Spleen (tissue), 11 donors: ENCODE data around the gene HNRNPDL. TPM values are rescaled to one million over a fixed set of nuclear protein-coding genes. Genes with fewer than 3 reads are reported as not detected.

Source experiments
- DNase-seq: peaks from one replicate; pipeline ENCODE4 v3.0.0-alpha.2; 2020
- H3K27ac ChIP-seq, 8 donors: fragments of 200-600 bp; sonication (generic) in 7 of 8; 1 replicate in 4 of 8; 2 replicates in 4 of 8; pipeline versions ENCODE4 v1.5.0 to v1.8.0; 2016 to 2021; ENCODE audit warnings: inconsistent platforms in 4 of 8, mild to moderate bottlenecking in 4 of 8, moderate library complexity in 1 of 8
- H3K27me3 ChIP-seq, 7 donors: fragments of 200-600 bp; sonication (generic) in 6 of 7; replicated peaks in 1 of 7; 1 replicate in 4 of 7; 2 replicates in 3 of 7; pipeline versions ENCODE4 v1.5.0 to v1.8.0; 2016 to 2021; ENCODE audit warnings: inconsistent platforms in 3 of 7, mild to moderate bottlenecking in 1 of 7
- H3K36me3 ChIP-seq, 6 donors: fragments of 200-600 bp; sonication (generic) in 5 of 6; 1 replicate in 4 of 6; 2 replicates in 2 of 6; pipeline versions ENCODE4 v1.5.0 to v1.8.0; 2016 to 2021; ENCODE audit warnings: inconsistent platforms in 2 of 6
- H3K4me1 ChIP-seq, 6 donors: fragments of 200-600 bp; sonication (generic) in 5 of 6; 1 replicate in 3 of 6; 2 replicates in 3 of 6; pipeline versions ENCODE4 v1.5.0 to v1.8.0; 2016 to 2021; ENCODE audit warnings: inconsistent platforms in 3 of 6
- H3K4me3 ChIP-seq, 8 donors: fragments of 200-600 bp; sonication (generic) in 7 of 8; 1 replicate in 4 of 8; 2 replicates in 4 of 8; pipeline versions ENCODE4 v1.5.0 to v1.8.0; 2016 to 2021; ENCODE audit warnings: inconsistent platforms in 4 of 8, mild to moderate bottlenecking in 4 of 8, moderate library complexity in 2 of 8
- H3K9me3 ChIP-seq, 8 donors: fragments of 200-600 bp; sonication (generic) in 7 of 8; 1 replicate in 4 of 8; 2 replicates in 4 of 8; pipeline versions ENCODE4 v1.5.0 to v1.8.0; 2016 to 2021; ENCODE audit warnings: inconsistent platforms in 4 of 8
- POLR2A ChIP-seq, 3 donors: fragments of 450-650 bp; IDR thresholded peaks; one replicate each; pipeline ENCODE4 v1.5.1; 2017; ENCODE audit warnings: antibody characterized with exemption in 3 of 3, mild to moderate bottlenecking in 1 of 3
- POLR2AphosphoS5 ChIP-seq, 3 donors: sonication (generic); formaldehyde crosslinking; IDR thresholded peaks; one replicate each; pipeline ENCODE4 v1.5.1; 2017; ENCODE audit warnings: antibody characterized with exemption in 3 of 3
- WGBS, 5 donors: extraction: QIAGEN DNeasy Blood & Tissue Kit in 3 of 5; methylation state at CpG; one replicate each; pipeline versions ENCODE4 v1.1.5 to v1.1.7; 2013 to 2018; 5-methylcytosine and 5-hydroxymethylcytosine counted together
- intact Hi-C: fragments of 100-400 bp; cut with DNase I; formaldehyde crosslinking; loops from one replicate; pipeline ENCODE4 v1.15.0; 2023; ENCODE audit warnings: low total_unique reads
- polyA plus RNA-seq, 3 donors: library from polyadenylated mRNA; stranded (reverse); fragments of 200-250 nt; gene quantifications; one replicate each; pipeline ENCODE4 v1.2.1, GENCODE V29; 2013
- total RNA-seq, 7 donors: library from RNA; depleted of rRNA in 3 of 7; stranded (reverse); fragments of >200 nt in 3 of 7; fragmentation: NEBNext Ultra II Directional in 4 of 7; extraction: Animal tissue kit (Norgen Biotek cat#: 25700) in 4 of 7; gene quantifications; one replicate each; pipeline versions ENCODE4 v1.1.0 to v1.2.1, GENCODE V29; 2016 to 2021
- TF ChIP-seq, protein P1 (sequence below), 11 experiments: fragments of 200-600 bp in 7 of 11; fragments of 450-650 bp in 4 of 11; sonication (generic) in 4 of 11; IDR thresholded peaks in 8 of 11; conservative IDR thresholded peaks in 3 of 11; 1 replicate in 7 of 11; 2 replicates in 4 of 11; pipeline versions ENCODE4 v1.4.0 to v1.8.0; 2016 to 2021; ENCODE audit warnings: antibody characterized with exemption in 11 of 11, inconsistent platforms in 4 of 11, mild to moderate bottlenecking in 1 of 11
- donor health status: healthy with polysubstance abuse.
- donor health status: DM: no; HTN: no; CAD: no; lungs with moderate emphysema.
- donor health status: DM: no; HTN: no; CAD: no.
- donor health status: Bipolar disorder and iron deficiency.
- donor health status: healthy.
- donor health status: DM: no; HTN: no; CAD: no.
- donor health status: DM: yes; HTN: yes; CAD: no.

The HNRNPDL gene
- total and polyA plus RNA-seq, 10 donors = 164 to 229 (median 208) TPM

DNA sequence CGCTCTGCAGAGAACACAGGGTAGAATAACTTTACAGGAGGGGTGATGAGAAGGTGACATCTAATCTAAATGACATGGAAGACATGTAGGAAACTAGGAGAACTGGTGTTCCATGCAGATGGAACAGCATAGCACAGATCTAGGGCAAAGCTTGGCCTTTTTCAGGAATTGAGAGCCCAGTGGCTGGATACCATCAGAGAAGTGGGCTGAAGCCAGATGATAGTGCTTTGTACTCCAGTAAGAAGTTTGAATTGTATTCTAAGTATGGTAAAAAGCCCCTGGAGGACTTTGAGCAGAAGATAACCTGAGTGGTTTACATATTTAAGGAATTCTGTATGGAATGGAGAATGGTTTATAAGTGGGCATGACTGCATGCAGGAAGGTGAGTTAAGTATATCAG lies 33.0 kb upstream of the HNRNPDL start:
- intact Hi-C loops = loop anchor here (5.0 kb wide), 1 partner anchor 274 kb away; no protein-coding TSS in a partner anchor
- no peaks in the 10 kb centered on the region for H3K27me3 ChIP-seq
- DNase-seq = no peak
- no peaks in the 10 kb centered on the region for H3K9me3 ChIP-seq
- H3K4me1 ChIP-seq = peaks cover 0 to 14% (median 7%) of the 10 kb centered on the region in 6 donors
- H3K36me3 ChIP-seq = peaks cover 0 to 43% (median 22%) of the 10 kb centered on the region in 6 donors
- 96 to 100% (median 98%) methylated on average over 1 of the region's 1 CpG for WGBS, 5 donors
- H3K4me3 ChIP-seq = no peak overlapping the region
- no peak overlapping the region for H3K27ac ChIP-seq
- TF ChIP-seq POLR2A (IDR thresholded peaks at IDR 0.05) (no peak), POLR2AphosphoS5 (IDR thresholded peaks at IDR 0.05) (no peak)
- TF ChIP-seq, protein P1, sequence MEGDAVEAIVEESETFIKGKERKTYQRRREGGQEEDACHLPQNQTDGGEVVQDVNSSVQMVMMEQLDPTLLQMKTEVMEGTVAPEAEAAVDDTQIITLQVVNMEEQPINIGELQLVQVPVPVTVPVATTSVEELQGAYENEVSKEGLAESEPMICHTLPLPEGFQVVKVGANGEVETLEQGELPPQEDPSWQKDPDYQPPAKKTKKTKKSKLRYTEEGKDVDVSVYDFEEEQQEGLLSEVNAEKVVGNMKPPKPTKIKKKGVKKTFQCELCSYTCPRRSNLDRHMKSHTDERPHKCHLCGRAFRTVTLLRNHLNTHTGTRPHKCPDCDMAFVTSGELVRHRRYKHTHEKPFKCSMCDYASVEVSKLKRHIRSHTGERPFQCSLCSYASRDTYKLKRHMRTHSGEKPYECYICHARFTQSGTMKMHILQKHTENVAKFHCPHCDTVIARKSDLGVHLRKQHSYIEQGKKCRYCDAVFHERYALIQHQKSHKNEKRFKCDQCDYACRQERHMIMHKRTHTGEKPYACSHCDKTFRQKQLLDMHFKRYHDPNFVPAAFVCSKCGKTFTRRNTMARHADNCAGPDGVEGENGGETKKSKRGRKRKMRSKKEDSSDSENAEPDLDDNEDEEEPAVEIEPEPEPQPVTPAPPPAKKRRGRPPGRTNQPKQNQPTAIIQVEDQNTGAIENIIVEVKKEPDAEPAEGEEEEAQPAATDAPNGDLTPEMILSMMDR (IDR thresholded peaks at IDR 0.05 in 8 of 11, conservative IDR thresholded peaks at IDR 0.05 in 3 of 11) = no peak

DNA sequence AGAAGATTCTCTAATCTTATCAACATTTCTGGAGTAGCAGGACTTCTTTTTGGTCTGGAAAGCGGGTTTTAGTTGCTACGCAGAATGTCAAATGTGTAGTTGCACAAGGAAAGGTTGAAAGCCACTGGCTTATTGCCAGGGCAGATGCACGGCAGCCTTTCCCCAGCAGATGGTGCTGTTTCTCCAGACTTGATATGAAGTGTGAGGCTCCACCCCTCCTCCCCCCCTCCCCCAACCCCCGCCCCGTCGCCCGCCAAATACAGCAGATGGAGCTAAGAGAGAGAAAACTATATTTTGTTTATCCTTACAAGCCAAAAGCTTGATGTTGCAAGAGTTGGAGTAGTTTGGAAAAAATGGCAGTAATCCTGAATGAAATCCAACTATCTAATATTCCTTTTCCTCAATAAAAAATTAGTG lies 32.2 kb upstream of the HNRNPDL start:
- Histone ChIP-seq H3K27ac (no peak overlapping the region), H3K4me3 (no peak overlapping the region), H3K36me3 (peaks cover 0 to 47% (median 30%) of the 10 kb centered on the region in 6 donors), H3K27me3 (no peaks in the 10 kb centered on the region), H3K9me3 (no peaks in the 10 kb centered on the region), H3K4me1 (peaks cover 0 to 14% (median 7%) of the 10 kb centered on the region in 6 donors)
- peak; percentile 89 for DNase-seq
- WGBS, 5 donors = 8 to 22% (median 11%) methylated on average over 5 to 7 of the region's 7 CpGs
- TF ChIP-seq, protein P1 (IDR thresholded peaks at IDR 0.05 in 8 of 11, conservative IDR thresholded peaks at IDR 0.05 in 3 of 11) = peak; percentile 27 to 96 (median 92)
- TF ChIP-seq POLR2A (IDR thresholded peaks at IDR 0.05) (no peak), POLR2AphosphoS5 (IDR thresholded peaks at IDR 0.05) (peak in 1 of 3 donors; percentile 69)
- intact Hi-C loops = loop anchor here (5.0 kb wide), 1 partner anchor 275 kb away; no protein-coding TSS in a partner anchor

DNA sequence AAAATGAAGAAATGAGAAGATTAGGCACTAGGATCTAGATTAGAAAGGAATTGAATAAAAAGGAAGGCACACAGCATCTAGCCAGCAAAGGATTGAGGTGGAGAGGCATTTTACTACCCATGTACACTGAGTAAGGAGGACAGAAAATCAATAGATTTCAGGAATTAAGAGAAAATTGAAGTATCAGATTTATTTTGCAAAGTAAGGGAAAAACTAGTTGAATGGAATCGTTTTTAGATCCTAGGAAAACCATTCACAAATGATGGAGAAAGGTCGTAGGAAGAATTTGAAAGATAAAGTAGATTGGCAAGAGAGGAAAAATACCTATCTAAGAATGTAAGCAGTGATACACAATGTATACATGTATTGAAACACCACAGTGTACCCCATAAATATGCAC lies 31.4 kb upstream of the HNRNPDL start:
- H3K27me3 ChIP-seq = no peaks in the 10 kb centered on the region
- no peak for DNase-seq
- H3K36me3 ChIP-seq = peaks cover 0 to 54% (median 37%) of the 10 kb centered on the region in 6 donors
- TF ChIP-seq POLR2AphosphoS5 (IDR thresholded peaks at IDR 0.05) = no peak
- TF ChIP-seq POLR2A (IDR thresholded peaks at IDR 0.05) = no peak
- TF ChIP-seq, protein P1 (IDR thresholded peaks at IDR 0.05 in 8 of 11, conservative IDR thresholded peaks at IDR 0.05 in 3 of 11) = no peak
- H3K27ac ChIP-seq = no peak overlapping the region
- no peaks in the 10 kb centered on the region for H3K9me3 ChIP-seq
- no peak overlapping the region for H3K4me3 ChIP-seq
- H3K4me1 ChIP-seq = peaks cover 0 to 14% (median 7%) of the 10 kb centered on the region in 6 donors
- intact Hi-C loops = loop anchor here (5.0 kb wide), 1 partner anchor 276 kb away; no protein-coding TSS in a partner anchor
- 85 to 92% (median 86%) methylated on average over 2 of the region's 2 CpGs for WGBS, 5 donors

DNA sequence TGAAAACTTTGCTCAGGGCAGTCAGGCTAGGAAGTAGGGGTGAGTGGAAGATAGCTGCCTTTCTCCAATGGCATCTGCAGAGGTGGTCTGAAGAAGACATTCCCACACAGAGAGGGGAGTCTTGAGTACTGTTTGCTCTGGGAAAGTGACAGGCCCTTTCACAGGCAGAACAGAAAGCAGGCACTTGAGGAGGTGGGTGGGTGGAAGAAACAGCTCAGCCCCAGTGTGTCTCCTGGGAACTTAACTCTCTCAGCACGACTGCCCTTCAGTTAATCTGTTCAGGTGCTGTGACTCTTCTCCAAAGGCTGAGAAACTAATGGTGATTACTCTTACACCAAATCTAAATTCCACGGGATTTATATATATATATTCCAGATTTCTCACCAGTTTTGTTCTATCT lies 28.5 kb upstream of the HNRNPDL start:
- intact Hi-C loops = no loop called here
- H3K4me3 ChIP-seq = no peak overlapping the region
- H3K27ac ChIP-seq = no peak overlapping the region
- H3K9me3 ChIP-seq = no peaks in the 10 kb centered on the region
- H3K36me3 ChIP-seq = peaks cover 0 to 82% (median 41%) of the 10 kb centered on the region in 6 donors
- TF ChIP-seq, protein P1 (IDR thresholded peaks at IDR 0.05 in 8 of 11, conservative IDR thresholded peaks at IDR 0.05 in 3 of 11) = no peak
- TF ChIP-seq POLR2AphosphoS5 (IDR thresholded peaks at IDR 0.05) (no peak), POLR2A (IDR thresholded peaks at IDR 0.05) (no peak)
- 62 to 88% (median 71%) methylated on average over 2 of the region's 2 CpGs for WGBS, 5 donors
- no peak for DNase-seq
- H3K27me3 ChIP-seq = no peaks in the 10 kb centered on the region
- peaks cover 0 to 11% (median 7%) of the 10 kb centered on the region in 6 donors for H3K4me1 ChIP-seq
